HepG2 (cell line): ENCODE data around the gene CCDC154. TPM values are rescaled to one million over a fixed set of nuclear protein-coding genes. Genes with fewer than 3 reads are reported as not detected.
A peak's percentile ranks its signal among the peaks of the same experiment; 100 is the strongest.

Source experiments
- ETV5 ChIP-seq: IDR thresholded peaks from 2 replicates; pipeline ENCODE4 v1.6.1; 2018; ENCODE audit warnings: missing biosample characterization, missing genetic modification reagents, inconsistent platforms, borderline replicate concordance
- HMGXB3 ChIP-seq: sonication (generic); formaldehyde crosslinking; IDR thresholded peaks from 2 replicates; pipeline ENCODE4 v1.4.0; 2020; ENCODE audit warnings: missing genetic modification reagents, borderline replicate concordance
- IRX3 ChIP-seq: sonication (generic); formaldehyde crosslinking; IDR thresholded peaks from 2 replicates; pipeline ENCODE4 v1.8.1; 2023; ENCODE audit warnings: mild to moderate bottlenecking, low read depth, missing genetic modification reagents, borderline replicate concordance
- KDM6A ChIP-seq: IDR thresholded peaks from 2 replicates; pipeline ENCODE4 v1.6.1; 2016; ENCODE audit warnings: low read depth
- NAIF1 ChIP-seq: sonication (generic); formaldehyde crosslinking; IDR thresholded peaks from 2 replicates; pipeline ENCODE4 v1.5.0; 2020; ENCODE audit warnings: mild to moderate bottlenecking, missing genetic modification reagents, borderline replicate concordance
- PATZ1 ChIP-seq: sonication (generic); formaldehyde crosslinking; IDR thresholded peaks from 2 replicates; pipeline ENCODE4 v1.4.0; 2020; ENCODE audit warnings: missing genetic modification reagents
- PHF21A ChIP-seq: sonication (generic); formaldehyde crosslinking; IDR thresholded peaks from 2 replicates; pipeline ENCODE4 v1.5.0; 2020; ENCODE audit warnings: mild to moderate bottlenecking, missing genetic modification reagents
- PRDM10 ChIP-seq: sonication (generic); formaldehyde crosslinking; IDR thresholded peaks from 2 replicates; pipeline ENCODE4 v1.4.0; 2020; ENCODE audit warnings: low read depth, missing genetic modification reagents
- RAD21 ChIP-seq: fragments of 450-650 bp; formaldehyde crosslinking; IDR thresholded peaks from 2 replicates; pipeline ENCODE4 v1.5.0; 2020; ENCODE audit warnings: mild to moderate bottlenecking
- SALL1 ChIP-seq: sonication (generic); formaldehyde crosslinking; IDR thresholded peaks from 2 replicates; pipeline ENCODE4 v1.8.0; 2022; ENCODE audit warnings: mild to moderate bottlenecking, missing genetic modification reagents
- SMC3 ChIP-seq: IDR thresholded peaks from 2 replicates; pipeline ENCODE4 v1.6.1; 2011; ENCODE audit warnings: low read length, improper control_type of control experiment
- TAF1 ChIP-seq: sonication (generic); formaldehyde crosslinking; IDR thresholded peaks from 2 replicates; pipeline ENCODE4 v1.4.0; 2020; ENCODE audit warnings: missing genetic modification reagents
- YEATS2 ChIP-seq: sonication (generic); formaldehyde crosslinking; IDR thresholded peaks from 2 replicates; pipeline ENCODE4 v1.4.0; 2020; ENCODE audit warnings: missing genetic modification reagents, borderline replicate concordance
- ZNF496 ChIP-seq: sonication (generic); formaldehyde crosslinking; IDR thresholded peaks from 2 replicates; pipeline ENCODE4 v1.8.1; 2023; ENCODE audit warnings: mild to moderate bottlenecking, moderate library complexity, missing genetic modification reagents; ENCODE audit not compliant: insufficient replicate concordance
- ZNF549 ChIP-seq: sonication (generic); formaldehyde crosslinking; IDR thresholded peaks from 2 replicates; pipeline ENCODE4 v1.5.0; 2020; ENCODE audit warnings: missing genetic modification reagents
- ZNF556 ChIP-seq: sonication (generic); formaldehyde crosslinking; IDR thresholded peaks from 2 replicates; pipeline ENCODE4 v1.4.0; 2020; ENCODE audit warnings: mild to moderate bottlenecking, missing genetic modification reagents, borderline replicate concordance
- ZNF703 ChIP-seq: sonication (generic); formaldehyde crosslinking; IDR thresholded peaks from 2 replicates; pipeline ENCODE4 v1.5.1; 2020; ENCODE audit warnings: missing genetic modification reagents, mild to moderate bottlenecking, moderate library complexity, borderline replicate concordance
- ZNF746 ChIP-seq: sonication (generic); formaldehyde crosslinking; IDR thresholded peaks from 2 replicates; pipeline ENCODE4 v1.8.0; 2022; ENCODE audit warnings: mild to moderate bottlenecking, missing genetic modification reagents
- ZZZ3 ChIP-seq: sonication (generic); formaldehyde crosslinking; IDR thresholded peaks from 2 replicates; pipeline ENCODE4 v1.4.0; 2020; ENCODE audit warnings: missing genetic modification reagents, mild to moderate bottlenecking, borderline replicate concordance
- polyA plus RNA-seq, 8 experiments: library from polyadenylated mRNA; depleted of rRNA in 3 of 8; stranded (reverse) in 7 of 8; unstranded in 1 of 8; fragments of >200 nt; fragmentation: Illumina TruSeq in 4 of 8; extraction: Trizol in 4 of 8; gene quantifications; 2 replicates each; pipeline versions ENCODE4 v1.2.1 to v1.2.3, GENCODE V29; 2011 to 2016; ENCODE audit warnings: low read depth in 4 of 8, missing spikeins in 1 of 8, mixed read lengths in 1 of 8; ENCODE audit not compliant: insufficient read depth in 1 of 8
- total RNA-seq, 5 experiments: library from RNA; depleted of rRNA; stranded (reverse); fragments of >200 nt; fragmentation: Illumina TruSeq; extraction: Trizol; gene quantifications; 2 replicates each; pipeline ENCODE4 v1.2.3, GENCODE V29; 2016; ENCODE audit warnings: low read depth in 1 of 5

The CCDC154 gene
- total and polyA plus RNA-seq, 2 of the 13 experiments (the other 11 are each of a cell fraction or from before 2014, with no cell fraction given): 0.92 to 1.5 TPM

- TF ChIP-seq HMGXB3 (CRISPR knock-in tag): no peak
- peak; percentile 64 for TF ChIP-seq RAD21 (CRISPR knock-in tag)
- no peak for TF ChIP-seq YEATS2 (CRISPR knock-in tag)
- no peak for TF ChIP-seq NAIF1 (CRISPR knock-in tag)
- no peak for TF ChIP-seq ZNF703
- TF ChIP-seq IRX3 (CRISPR knock-in tag): 0 out of 2 replicates have a peak, but pooled peaks have one; percentile 34
- TF ChIP-seq ZNF496 (CRISPR knock-in tag): no peak
- no peak for TF ChIP-seq ZZZ3 (CRISPR knock-in tag)
- peak; percentile 21; the same call in 1 of the 2 replicates for TF ChIP-seq ZNF556 (CRISPR knock-in tag)
- TF ChIP-seq ZNF746 (CRISPR knock-in tag): no peak
- no peak for TF ChIP-seq ZNF549 (CRISPR knock-in tag)
- TF ChIP-seq KDM6A (CRISPR knock-in tag): no peak
- TF ChIP-seq ETV5 (CRISPR knock-in tag): 0 out of 2 replicates have a peak, but pooled peaks have one; percentile 44
- TF ChIP-seq SALL1: peak; percentile 41
- no peak for TF ChIP-seq PHF21A
- TF ChIP-seq SMC3: 0 out of 2 replicates have a peak, but pooled peaks have one; percentile 2
- no peak for TF ChIP-seq PRDM10
- peak; percentile 33 for TF ChIP-seq TAF1
- TF ChIP-seq PATZ1 (CRISPR knock-in tag): peak; percentile 78
Observed at GRCh38 chr16:1413684-1414531, 30.4 kb downstream of the CCDC154 start (continued).
